Ascending aorta (tissue), 2 donors: ENCODE results near the gene KRT6A. TPM values are rescaled to one million over a fixed set of nuclear protein-coding genes. Genes with fewer than 3 reads are reported as not detected.

Experiments
- DNase-seq, 2 donors: peaks; one replicate each; pipeline ENCODE4 v3.0.0-alpha.2; 2019; ENCODE audit warnings: low spot score in 2 of 2
- H3K27ac ChIP-seq, 2 donors: fragments of 200-600 bp; sonication (generic); one replicate each; pipeline ENCODE4 v1.5.1; 2016 to 2017; ENCODE audit warnings: mild to moderate bottlenecking in 1 of 2
- H3K27me3 ChIP-seq: fragments of 200-600 bp; sonication (generic); one replicate; pipeline ENCODE4 v1.5.1; 2017
- H3K36me3 ChIP-seq, 2 donors: fragments of 200-600 bp; sonication (generic); one replicate each; pipeline ENCODE4 v1.5.1; 2016
- H3K4me1 ChIP-seq, 2 donors: fragments of 200-600 bp; sonication (generic); one replicate each; pipeline ENCODE4 v1.5.1; 2016 to 2017; ENCODE audit warnings: mild to moderate bottlenecking in 1 of 2
- H3K4me3 ChIP-seq, 2 donors: fragments of 200-600 bp; sonication (generic); one replicate each; pipeline ENCODE4 v1.5.1; 2016 to 2017; ENCODE audit warnings: mild to moderate bottlenecking in 1 of 2
- H3K9me3 ChIP-seq, 2 donors: fragments of 200-600 bp; sonication (generic); one replicate each; pipeline ENCODE4 v1.5.1; 2016
- intact Hi-C: fragments of 100-400 bp; cut with DNase I; formaldehyde crosslinking; loops from one replicate; pipeline ENCODE4 v1.15.1; 2023
- total RNA-seq: library from RNA; depleted of rRNA; stranded (reverse); fragments of >200 nt; gene quantifications from one replicate; pipeline ENCODE4 v1.1.0, GENCODE V29; 2016
- TF ChIP-seq, protein P1 (sequence below), 3 experiments: fragments of 200-600 bp in 2 of 3; fragments of 450-650 bp in 1 of 3; sonication (generic) in 2 of 3; IDR thresholded peaks; one replicate each; pipeline ENCODE4 v1.5.1; 2016 to 2019; ENCODE audit warnings: antibody characterized with exemption in 3 of 3, mild to moderate bottlenecking in 1 of 3, moderate library complexity in 1 of 3

KRT6A gene
- total RNA-seq, 1 donor from 2014 or later = 3.4 TPM

DNA sequence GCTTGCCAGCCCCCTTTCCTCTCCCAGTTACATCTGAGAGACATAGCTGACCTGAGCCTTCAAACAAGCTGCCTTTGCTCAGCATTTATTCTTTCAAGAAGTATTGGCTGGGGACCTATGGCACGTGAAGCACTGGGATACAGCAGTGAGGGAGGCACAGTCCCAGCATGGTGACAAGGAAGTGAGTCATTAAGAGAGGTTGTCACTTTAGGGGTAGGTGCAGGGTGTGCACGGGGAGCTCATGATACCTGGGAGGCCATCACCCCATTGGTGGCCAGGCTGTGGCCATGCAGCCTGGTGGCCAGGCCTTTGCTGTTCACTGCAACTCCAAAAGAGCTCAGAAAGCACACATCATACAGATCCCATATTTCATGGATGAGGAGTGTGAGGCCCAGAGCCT, 53.2 kb downstream of the KRT6A start:
- Histone ChIP-seq H3K4me3 (no peak overlapping the region), H3K27ac (no peak overlapping the region), H3K4me1 (no peaks in the 10 kb centered on the region), H3K36me3 (no peaks in the 10 kb centered on the region), H3K27me3 (no peaks in the 10 kb centered on the region), H3K9me3 (no peaks in the 10 kb centered on the region)
- no peak for DNase-seq
- intact Hi-C loops = no loop called here
- TF ChIP-seq, protein P1, sequence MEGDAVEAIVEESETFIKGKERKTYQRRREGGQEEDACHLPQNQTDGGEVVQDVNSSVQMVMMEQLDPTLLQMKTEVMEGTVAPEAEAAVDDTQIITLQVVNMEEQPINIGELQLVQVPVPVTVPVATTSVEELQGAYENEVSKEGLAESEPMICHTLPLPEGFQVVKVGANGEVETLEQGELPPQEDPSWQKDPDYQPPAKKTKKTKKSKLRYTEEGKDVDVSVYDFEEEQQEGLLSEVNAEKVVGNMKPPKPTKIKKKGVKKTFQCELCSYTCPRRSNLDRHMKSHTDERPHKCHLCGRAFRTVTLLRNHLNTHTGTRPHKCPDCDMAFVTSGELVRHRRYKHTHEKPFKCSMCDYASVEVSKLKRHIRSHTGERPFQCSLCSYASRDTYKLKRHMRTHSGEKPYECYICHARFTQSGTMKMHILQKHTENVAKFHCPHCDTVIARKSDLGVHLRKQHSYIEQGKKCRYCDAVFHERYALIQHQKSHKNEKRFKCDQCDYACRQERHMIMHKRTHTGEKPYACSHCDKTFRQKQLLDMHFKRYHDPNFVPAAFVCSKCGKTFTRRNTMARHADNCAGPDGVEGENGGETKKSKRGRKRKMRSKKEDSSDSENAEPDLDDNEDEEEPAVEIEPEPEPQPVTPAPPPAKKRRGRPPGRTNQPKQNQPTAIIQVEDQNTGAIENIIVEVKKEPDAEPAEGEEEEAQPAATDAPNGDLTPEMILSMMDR (IDR thresholded peaks at IDR 0.05) = no peak

DNA sequence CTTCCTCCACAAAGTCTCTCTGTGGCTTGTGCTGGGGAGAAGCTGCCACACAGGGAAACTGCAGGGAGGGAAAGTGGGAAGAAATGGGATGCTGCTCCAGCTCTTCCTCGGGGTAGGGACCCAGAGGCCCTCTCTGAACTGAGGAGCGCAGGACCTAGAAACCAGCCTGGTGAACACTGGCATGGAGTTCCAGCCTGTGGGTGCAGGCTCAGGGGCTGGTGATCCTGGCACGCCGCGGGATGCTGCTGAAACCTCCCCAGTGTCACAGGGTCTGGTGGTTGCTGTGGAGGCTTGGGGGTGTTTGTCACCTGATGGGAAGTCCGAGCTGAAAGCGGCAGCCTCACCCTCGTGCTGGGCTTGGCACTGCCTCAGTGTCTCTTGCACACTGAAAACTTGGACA, 53.6 kb downstream of the KRT6A start:
- no peaks in the 10 kb centered on the region for H3K4me1 ChIP-seq
- intact Hi-C loops = no loop called here
- no peak for DNase-seq
- no peaks in the 10 kb centered on the region for H3K36me3 ChIP-seq
- no peak overlapping the region for H3K27ac ChIP-seq
- H3K9me3 ChIP-seq = no peaks in the 10 kb centered on the region
- no peak overlapping the region for H3K4me3 ChIP-seq
- no peaks in the 10 kb centered on the region for H3K27me3 ChIP-seq
- TF ChIP-seq, protein P1 (IDR thresholded peaks at IDR 0.05) = no peak

DNA sequence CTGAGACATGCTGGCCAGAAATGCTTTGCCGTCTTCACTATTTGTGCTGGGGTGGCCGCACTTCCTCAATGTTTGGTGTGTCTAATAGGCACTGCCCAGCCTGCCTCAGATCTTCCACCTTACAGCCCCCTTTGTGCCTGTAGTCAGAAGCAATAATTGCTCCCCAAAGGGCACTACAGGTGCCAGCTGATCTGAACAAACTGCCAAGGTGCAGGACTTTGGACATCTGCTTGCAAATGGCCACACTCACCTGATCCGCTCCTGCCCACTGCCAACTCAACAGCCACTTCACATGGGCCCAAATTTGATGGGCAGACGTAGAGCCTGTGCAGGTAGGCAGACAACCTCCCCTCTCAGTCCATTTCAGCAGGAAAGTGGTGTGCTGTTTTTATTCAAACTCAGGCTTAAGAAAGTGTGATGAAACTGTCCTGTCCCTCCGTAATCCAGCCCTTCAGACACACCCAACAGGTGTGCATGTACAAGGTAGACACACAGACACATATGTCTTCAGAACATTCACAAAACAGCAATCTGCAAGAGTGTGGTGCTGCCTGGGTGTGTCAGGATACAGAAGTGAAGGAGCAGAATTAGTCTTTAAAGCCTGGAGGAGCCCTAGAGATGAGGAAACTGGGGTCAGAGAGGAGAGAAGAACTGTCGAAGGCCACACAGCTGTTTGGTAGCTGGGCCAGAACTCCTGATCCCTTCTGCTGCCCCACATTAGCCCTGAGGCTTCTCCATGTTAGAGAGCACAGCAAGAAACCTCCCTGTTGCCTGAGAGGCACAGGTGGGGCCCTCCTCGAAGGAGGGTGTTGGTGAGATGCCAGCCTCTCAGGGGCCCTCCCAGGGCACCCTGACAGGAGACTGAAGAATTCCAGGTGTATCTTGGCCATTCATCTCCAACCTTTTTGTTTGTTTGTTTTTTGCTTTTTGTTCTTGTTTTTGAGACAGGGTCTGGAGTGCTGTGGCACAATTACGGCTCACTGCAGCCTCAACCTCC, 54.5 kb downstream of the KRT6A start:
- Histone ChIP-seq H3K27me3 (no peaks in the 10 kb centered on the region), H3K4me3 (no peak overlapping the region), H3K27ac (no peak overlapping the region), H3K4me1 (no peaks in the 10 kb centered on the region), H3K36me3 (no peaks in the 10 kb centered on the region), H3K9me3 (no peaks in the 10 kb centered on the region)
- intact Hi-C loops = no loop called here
- no peak for DNase-seq
- TF ChIP-seq, protein P1 (IDR thresholded peaks at IDR 0.05) = no peak

DNA sequence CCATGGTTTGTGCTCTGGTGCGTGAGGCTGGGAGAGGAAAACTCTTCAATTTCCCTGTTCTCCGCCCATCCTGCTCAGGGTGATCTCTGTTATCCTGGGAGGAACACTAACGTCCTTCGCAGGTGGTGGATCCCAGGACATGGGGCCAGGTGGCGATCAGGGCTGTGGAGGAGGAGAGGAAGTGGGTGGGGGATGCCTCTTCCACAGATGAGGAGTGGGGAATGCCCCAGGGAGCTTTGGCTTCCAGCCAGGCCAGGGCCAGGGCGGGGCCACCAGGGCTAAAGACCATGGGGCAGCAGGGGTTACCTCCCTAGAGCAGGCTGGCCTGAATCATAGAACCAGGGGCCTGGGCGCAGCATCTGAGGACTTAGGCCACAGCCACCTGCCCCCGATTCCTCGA, 55.5 kb downstream of the KRT6A start:
- Histone ChIP-seq H3K27me3 (no peaks in the 10 kb centered on the region), H3K36me3 (no peaks in the 10 kb centered on the region), H3K27ac (no peak overlapping the region), H3K4me3 (no peak overlapping the region), H3K4me1 (no peaks in the 10 kb centered on the region), H3K9me3 (no peaks in the 10 kb centered on the region)
- no peak for DNase-seq
- TF ChIP-seq, protein P1 (IDR thresholded peaks at IDR 0.05) = no peak
- intact Hi-C loops = no loop called here

Other genes starting within 250 kb of the KRT6A start
- 0.96 TPM for gene KRT86, start 218.6 kb downstream of the KRT6A start, total RNA-seq
- gene KRT81, start 201.7 kb downstream of the KRT6A start, total RNA-seq = not detected
- gene KRT83, start 171.9 kb downstream of the KRT6A start, total RNA-seq = not detected
- not detected for gene KRT85, start 125.8 kb downstream of the KRT6A start, total RNA-seq
- not detected for gene KRT84, start 107.6 kb downstream of the KRT6A start, total RNA-seq
- not detected for gene KRT82, start 86.9 kb downstream of the KRT6A start, total RNA-seq
- not detected for gene KRT75, start 58.9 kb downstream of the KRT6A start, total RNA-seq
- 0.32 TPM for gene KRT6B, start 41.1 kb downstream of the KRT6A start, total RNA-seq
- not detected for gene KRT6C, start 19.5 kb downstream of the KRT6A start, total RNA-seq
- 1.6 TPM for gene KRT5, start 27.1 kb upstream of the KRT6A start, total RNA-seq
- gene KRT71, start 59.9 kb upstream of the KRT6A start, total RNA-seq = not detected
- gene KRT74, start 80.6 kb upstream of the KRT6A start, total RNA-seq = not detected
- gene KRT72, start 108.2 kb upstream of the KRT6A start, total RNA-seq = not detected
- gene KRT73, start 125.3 kb upstream of the KRT6A start, total RNA-seq = not detected
- not detected for gene KRT2, start 159.0 kb upstream of the KRT6A start, total RNA-seq
- not detected for gene KRT1, start 187.2 kb upstream of the KRT6A start, total RNA-seq
- gene KRT77, start 210.3 kb upstream of the KRT6A start, total RNA-seq = not detected